Measurements from ENCODE around the gene MX2. TPM values are rescaled to one million over a fixed set of nuclear protein-coding genes. Genes with fewer than 3 reads are reported as not detected.

Gene MX2
- total RNA-seq, 2 experiments from 2014 or later, result 3.5 to 10.4 TPM

GRCh38 chr21:41444703-41445464, 83.1 kb downstream of the MX2 start:
- H3K4me3 ChIP-seq (ENCODE audit: low read depth, low read length, poor library complexity, severe bottlenecking), result no peak overlapping the region
- no peak overlapping the region for H3K27ac ChIP-seq (ENCODE audit: low read depth, low read length, poor library complexity, severe bottlenecking)
- H4K20me1 ChIP-seq (ENCODE audit: insufficient read depth, low read length), result no peaks in the 10 kb centered on the region
- no TSS peak for BruUV-seq (replicated peaks)
- no peaks in the 10 kb centered on the region for H3K9me3 ChIP-seq (ENCODE audit: low read length)
- CTCF ChIA-PET (ENCODE audit: unreplicated experiment), result no interaction called here
- no peak for TF ChIP-seq CTCF (conservative IDR thresholded peaks at IDR 0.05; ENCODE audit: low read length)
- no peak for TF ChIP-seq EZH2phosphoT487 (IDR thresholded peaks at IDR 0.05; ENCODE audit: borderline replicate concordance, low read depth, low read length)
- no peak for DNase-seq (ENCODE audit: low spot score)
- POLR2A ChIA-PET, result interaction anchor here (0.7 to 0.8 kb wide), 3 partner anchors 12 to 972 kb away, joined by 3 read pairs; no protein-coding TSS in a partner anchor
- H3K4me1 ChIP-seq (ENCODE audit: insufficient read depth, low read length, poor library complexity, severe bottlenecking), result no peaks in the 10 kb centered on the region
- H3K4me2 ChIP-seq (ENCODE audit: low read length), result no peak overlapping the region
- no peaks in the 10 kb centered on the region for H3K79me2 ChIP-seq (ENCODE audit: insufficient read depth, low read depth, low read length)
- H3K36me3 ChIP-seq (ENCODE audit: insufficient read depth, low read length), result peaks cover 12% of the 10 kb centered on the region
- no peaks in the 10 kb centered on the region for H3K9me2 ChIP-seq (ENCODE audit: insufficient read depth, low read length)
- no peak overlapping the region for H2AFZ ChIP-seq (ENCODE audit: low read length)
- intact Hi-C loops (cut with micrococcal nuclease; ENCODE audit: unreplicated experiment), result no loop called here

GRCh38 chr21:41445465-41445862, 83.6 kb downstream of the MX2 start:
- H3K4me2 ChIP-seq (ENCODE audit: low read length), result no peak overlapping the region
- H3K9me2 ChIP-seq (ENCODE audit: insufficient read depth, low read length), result no peaks in the 10 kb centered on the region
- peaks cover 12% of the 10 kb centered on the region for H3K36me3 ChIP-seq (ENCODE audit: insufficient read depth, low read length)
- ChIA-PET CTCF (ENCODE audit: unreplicated experiment) (no interaction called here), POLR2A (interaction anchor here (0.8 kb wide), 1 partner anchor 22 kb away, joined by 3 read pairs; no protein-coding TSS in a partner anchor)
- H4K20me1 ChIP-seq (ENCODE audit: insufficient read depth, low read length), result no peaks in the 10 kb centered on the region
- H3K4me1 ChIP-seq (ENCODE audit: insufficient read depth, low read length, poor library complexity, severe bottlenecking), result no peaks in the 10 kb centered on the region
- H3K9me3 ChIP-seq (ENCODE audit: low read length), result no peaks in the 10 kb centered on the region
- no peak overlapping the region for H2AFZ ChIP-seq (ENCODE audit: low read length)
- no peaks in the 10 kb centered on the region for H3K79me2 ChIP-seq (ENCODE audit: insufficient read depth, low read depth, low read length)
- no TSS peak for BruUV-seq (replicated peaks)
- no peak for DNase-seq (ENCODE audit: low spot score)
- no peak overlapping the region for H3K27ac ChIP-seq (ENCODE audit: low read depth, low read length, poor library complexity, severe bottlenecking)
- intact Hi-C loops (cut with micrococcal nuclease; ENCODE audit: unreplicated experiment), result no loop called here
- TF ChIP-seq CTCF (conservative IDR thresholded peaks at IDR 0.05; ENCODE audit: low read length) (no peak), EZH2phosphoT487 (IDR thresholded peaks at IDR 0.05; ENCODE audit: borderline replicate concordance, low read depth, low read length) (no peak)
- H3K4me3 ChIP-seq (ENCODE audit: low read depth, low read length, poor library complexity, severe bottlenecking), result no peak overlapping the region

GRCh38 chr21:41446586-41446985, 84.8 kb downstream of the MX2 start:
- intact Hi-C loops (cut with micrococcal nuclease; ENCODE audit: unreplicated experiment), result no loop called here
- H2AFZ ChIP-seq (ENCODE audit: low read length), result no peak overlapping the region
- ChIA-PET CTCF (ENCODE audit: unreplicated experiment) (no interaction called here), POLR2A (no interaction called here)
- H3K27ac ChIP-seq (ENCODE audit: low read depth, low read length, poor library complexity, severe bottlenecking), result no peak overlapping the region
- DNase-seq (ENCODE audit: low spot score), result no peak
- TF ChIP-seq EZH2phosphoT487 (IDR thresholded peaks at IDR 0.05; ENCODE audit: borderline replicate concordance, low read depth, low read length) (no peak), CTCF (conservative IDR thresholded peaks at IDR 0.05; ENCODE audit: low read length) (no peak)
- no peaks in the 10 kb centered on the region for H4K20me1 ChIP-seq (ENCODE audit: insufficient read depth, low read length)
- H3K4me1 ChIP-seq (ENCODE audit: insufficient read depth, low read length, poor library complexity, severe bottlenecking), result no peaks in the 10 kb centered on the region
- H3K36me3 ChIP-seq (ENCODE audit: insufficient read depth, low read length), result peaks cover 12% of the 10 kb centered on the region
- no peaks in the 10 kb centered on the region for H3K9me3 ChIP-seq (ENCODE audit: low read length)
- H3K4me3 ChIP-seq (ENCODE audit: low read depth, low read length, poor library complexity, severe bottlenecking), result no peak overlapping the region
- H3K4me2 ChIP-seq (ENCODE audit: low read length), result no peak overlapping the region
- BruUV-seq (replicated peaks), result no TSS peak
- H3K9me2 ChIP-seq (ENCODE audit: insufficient read depth, low read length), result no peaks in the 10 kb centered on the region
- H3K79me2 ChIP-seq (ENCODE audit: insufficient read depth, low read depth, low read length), result no peaks in the 10 kb centered on the region
